GM19372 (cell line): ENCODE measurements around the gene DUSP3.
"Not testable (repeated sequence)": the region's sequence is repeated elsewhere in the genome, so short reads cannot be mapped to it uniquely, and the experiment has no call there.

Source experiments
- ATAC-seq: cut with Tn5 transposase; IDR thresholded peaks from one replicate; pipeline ENCODE4 v1.9.1; 2021; ENCODE audit warnings: mild to moderate bottlenecking, low read depth, moderate library complexity; ENCODE audit not compliant: unreplicated experiment

The DUSP3 gene

GRCh38 chr17:43803758-43804157 lies 25.0 kb upstream of the DUSP3 start:
- no peak for ATAC-seq

DNA sequence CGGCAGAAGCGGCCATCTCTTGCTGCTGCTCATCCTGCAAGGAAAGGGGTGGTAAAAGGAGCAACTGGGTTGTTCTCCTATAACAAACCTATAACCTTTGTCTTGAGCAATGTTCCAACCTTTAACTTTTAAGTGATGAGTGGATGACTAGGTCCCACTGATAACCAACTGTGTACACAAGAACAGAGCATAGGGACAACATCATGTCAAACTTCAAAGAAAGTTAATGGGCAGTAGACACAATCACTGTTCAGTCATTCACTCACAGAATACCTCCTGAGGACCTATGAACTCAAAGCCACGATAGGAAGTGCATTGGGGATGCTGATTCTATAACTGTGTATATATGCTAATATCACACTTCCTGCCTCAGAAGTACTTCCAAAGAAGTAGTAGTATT lies 23.1 kb upstream of the DUSP3 start:
- no peak for ATAC-seq

DNA sequence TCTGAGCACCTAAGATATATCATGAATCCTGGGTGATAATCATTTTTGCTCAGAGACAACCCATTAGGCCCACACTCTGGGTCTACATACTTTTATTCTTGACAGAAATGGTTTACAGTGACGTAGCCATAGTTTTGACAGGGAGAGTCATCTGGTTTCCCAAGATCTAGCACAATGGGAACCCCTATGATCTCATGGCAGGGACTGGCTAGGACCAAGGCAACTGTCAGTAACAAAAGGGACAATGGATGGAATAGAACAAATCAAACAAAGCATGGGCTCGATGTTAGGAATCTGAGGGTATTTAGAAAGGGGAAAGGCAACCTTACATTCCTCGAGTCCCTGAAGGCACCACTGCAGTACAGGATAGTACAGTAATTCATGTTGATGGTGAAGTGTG lies 22.0 kb upstream of the DUSP3 start:
- no peak for ATAC-seq

GRCh38 chr17:43799047-43799446 lies 20.3 kb upstream of the DUSP3 start:
- no peak for ATAC-seq

- not testable (repeated sequence) for ATAC-seq
These were observed 19.2 kb upstream of the DUSP3 start for GRCh38 chr17:43798024-43798423.

- ATAC-seq = not testable (repeated sequence)
These were observed 13.9 kb upstream of the DUSP3 start for GRCh38 chr17:43792668-43793067.

DNA sequence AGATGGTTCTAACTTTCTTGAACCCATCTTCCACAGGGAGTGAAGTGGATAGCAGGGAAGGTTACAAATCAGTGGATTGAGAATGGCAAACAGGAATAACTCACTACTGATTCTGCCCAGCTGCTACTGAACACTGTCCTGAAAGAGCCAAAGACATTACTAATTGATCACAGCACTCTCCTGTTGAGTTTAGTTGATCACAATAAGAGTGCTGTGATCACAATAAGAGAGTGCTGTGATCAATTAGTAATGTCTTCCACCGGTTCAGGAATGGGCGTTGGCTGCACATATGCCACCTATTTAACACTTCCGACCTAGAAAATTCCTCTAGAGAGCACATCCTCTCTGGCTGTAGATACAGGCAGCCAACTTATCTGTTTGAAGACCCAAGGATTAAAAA lies 12.8 kb upstream of the DUSP3 start:
- ATAC-seq = no peak

- ATAC-seq = no peak
These were observed 11.6 kb upstream of the DUSP3 start for GRCh38 chr17:43790311-43790940.

GRCh38 chr17:43789482-43789881 lies 10.7 kb upstream of the DUSP3 start:
- ATAC-seq = no peak

- ATAC-seq = no peak
These were observed 9.8 kb upstream of the DUSP3 start for GRCh38 chr17:43788540-43788939.

DNA sequence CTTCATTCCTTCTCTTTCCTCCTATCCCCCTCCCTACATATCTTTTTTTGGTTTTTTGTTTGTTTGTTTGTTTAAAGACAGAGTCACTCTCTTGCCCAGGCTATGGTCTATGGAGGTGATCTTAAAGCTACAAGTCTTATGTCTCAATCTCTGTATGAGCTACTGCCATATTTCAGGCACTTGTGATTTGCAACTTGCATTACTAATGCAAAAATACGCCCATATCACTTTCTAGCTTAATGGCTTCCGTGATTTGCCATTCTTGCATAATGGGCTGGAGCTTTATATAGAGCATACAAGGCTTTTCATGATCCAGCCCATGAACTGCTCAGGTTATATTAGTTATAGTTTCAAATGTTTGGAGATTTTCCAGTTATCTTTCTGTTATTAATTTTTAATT lies 9.0 kb upstream of the DUSP3 start:
- no peak for ATAC-seq

- no peak for ATAC-seq
These were observed 5.9 kb upstream of the DUSP3 start for GRCh38 chr17:43784628-43785101.

GRCh38 chr17:43784068-43784467 lies 5.3 kb upstream of the DUSP3 start:
- no peak for ATAC-seq

DNA sequence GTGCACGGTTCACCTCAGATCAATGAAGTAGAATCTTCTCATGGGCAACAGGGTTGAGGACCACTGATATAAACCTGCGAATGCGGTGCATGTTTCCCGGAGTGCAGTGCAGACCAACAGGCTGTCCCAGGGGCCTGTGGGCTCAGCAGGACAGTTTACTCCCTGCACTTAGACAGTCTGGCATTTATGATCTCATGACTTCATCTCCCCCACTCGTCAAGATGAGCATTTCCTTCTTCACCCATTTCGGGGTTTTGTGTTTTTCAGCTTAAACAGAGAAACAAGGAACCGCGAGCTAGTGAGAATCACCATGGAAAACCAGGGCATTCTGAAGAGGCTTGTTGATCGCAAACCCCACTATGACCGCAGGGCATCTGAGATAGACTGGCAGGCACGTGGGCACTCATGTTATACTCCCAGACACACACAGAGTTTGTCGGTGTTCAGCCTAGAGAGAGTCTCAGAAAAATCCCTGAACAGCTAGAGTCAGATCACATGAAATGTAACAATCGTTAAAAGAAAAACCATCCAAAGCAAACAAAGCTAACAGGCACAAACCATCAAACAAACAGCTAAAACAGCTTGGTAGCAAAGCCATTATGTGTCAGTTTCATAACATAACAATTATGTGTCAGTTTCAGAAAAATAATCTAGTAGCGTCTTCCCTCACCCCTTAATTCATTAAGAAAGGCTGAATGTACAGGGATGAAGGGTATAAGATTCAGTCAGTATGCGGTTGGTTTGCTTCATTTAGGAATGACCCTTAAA lies 4.3 kb upstream of the DUSP3 start:
- no peak for ATAC-seq

DNA sequence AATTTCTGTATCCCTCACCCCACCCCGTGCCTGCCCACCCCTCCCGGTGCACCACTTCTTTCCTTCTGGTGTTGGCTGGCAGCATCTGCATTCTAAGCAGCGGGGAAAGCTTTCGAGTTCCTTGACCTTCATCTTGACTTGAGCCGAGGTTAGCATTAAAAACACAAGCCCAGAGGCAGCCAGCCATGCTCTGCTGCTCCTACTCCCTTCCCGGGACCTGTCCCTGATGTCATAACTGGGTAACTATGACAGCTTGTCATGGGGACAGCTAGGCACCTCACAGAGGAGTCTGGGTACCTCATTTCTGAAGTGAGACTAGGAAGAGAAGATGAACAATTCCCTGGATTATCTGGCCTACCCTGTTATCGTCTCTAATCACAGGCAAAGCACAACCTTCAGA lies 1.4 kb upstream of the DUSP3 start, which contains the start of gene CFAP97D1:
TSS of gene CFAP97D1 (plus strand) at position 301 of the 400 bp plus-strand sequence. CDS start at position 329, 28 bp downstream.
- ATAC-seq = no peak

- no peak for ATAC-seq
These were observed 658 bp upstream of the DUSP3 start for GRCh38 chr17:43779145-43780125.

DNA sequence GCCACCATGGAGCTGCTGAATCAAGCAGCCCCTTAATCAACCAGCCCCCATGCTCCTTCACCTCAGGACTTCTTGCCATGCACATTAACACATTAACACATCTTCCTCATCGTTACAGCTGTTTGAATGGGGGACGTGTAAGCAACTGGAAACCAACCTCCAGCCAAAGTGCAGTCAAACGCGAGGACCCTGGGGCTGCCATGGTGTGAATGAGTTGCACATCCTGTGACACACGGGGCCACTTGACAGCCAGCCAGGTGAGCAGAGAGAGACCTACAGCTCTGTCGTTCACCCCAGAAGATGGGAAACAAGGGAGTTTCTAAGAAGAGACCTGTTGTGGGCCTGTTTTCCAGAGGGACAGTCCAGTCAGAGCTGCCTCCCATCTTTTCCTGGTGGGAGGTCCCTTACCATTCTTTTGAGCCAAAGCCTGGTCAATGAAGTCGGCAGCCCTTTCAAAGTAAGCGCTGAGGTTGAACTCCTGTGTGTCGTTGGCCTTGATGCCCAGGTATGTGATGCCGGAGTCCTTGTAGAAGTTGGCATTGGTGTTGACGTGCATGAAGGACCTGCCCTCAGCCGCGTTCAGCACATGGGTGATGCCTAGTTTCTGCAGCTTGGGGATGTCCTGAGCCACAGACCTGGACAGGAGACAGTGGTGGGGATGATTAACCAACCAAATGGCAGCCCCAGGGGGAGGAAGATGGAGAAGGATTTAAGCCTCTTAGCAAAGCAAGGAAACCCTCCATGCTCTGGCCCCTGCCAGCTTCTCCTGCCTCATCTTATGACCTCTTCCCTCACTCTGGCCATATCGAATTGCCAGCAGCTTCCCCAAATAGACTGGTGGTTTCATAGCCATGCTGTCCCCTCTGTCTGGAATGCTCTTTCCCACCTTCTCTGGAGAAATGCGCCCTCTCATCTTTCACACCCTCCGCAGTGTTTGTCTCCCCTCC lies 4.2 kb downstream of the DUSP3 start:
- no peak for ATAC-seq

GRCh38 chr17:43772877-43773648 lies 5.7 kb downstream of the DUSP3 start:
- no peak for ATAC-seq

DNA sequence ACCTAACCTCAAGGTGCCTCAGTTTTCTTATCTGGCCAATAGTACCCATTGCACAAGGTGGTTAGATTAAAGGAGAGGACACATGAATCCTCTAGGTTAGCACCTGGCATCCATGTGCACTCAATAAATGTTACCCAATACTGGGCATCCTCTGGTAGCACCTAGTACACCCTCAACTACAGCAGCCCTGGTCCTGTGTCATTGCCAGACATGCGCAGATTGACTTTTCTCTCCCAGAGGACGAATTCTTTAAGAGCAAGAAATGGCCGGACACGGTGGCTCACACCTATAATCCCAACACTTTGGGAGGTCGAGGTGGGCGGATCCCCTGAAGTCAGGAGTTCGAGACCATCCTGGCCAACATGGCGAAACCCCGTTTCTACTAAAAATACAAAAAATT lies 7.3 kb downstream of the DUSP3 start:
- no peak for ATAC-seq
